Occipital lobe (tissue), 2 donors: ENCODE results near the gene FKBP4. TPM values are rescaled to one million over a fixed set of nuclear protein-coding genes. Genes with fewer than 3 reads are reported as not detected.

Experiments
- DNase-seq: peaks from one replicate; lab custom pipeline; 2025; lab: John Stamatoyannopoulos, UW
- total RNA-seq: library from RNA; depleted of rRNA; stranded (reverse); fragments of >200 nt; gene quantifications from one replicate; pipeline ENCODE4 v1.2.3, GENCODE V29; 2014

The FKBP4 gene
- total RNA-seq, 1 donor from 2014 or later, result 41.2 TPM

DNA sequence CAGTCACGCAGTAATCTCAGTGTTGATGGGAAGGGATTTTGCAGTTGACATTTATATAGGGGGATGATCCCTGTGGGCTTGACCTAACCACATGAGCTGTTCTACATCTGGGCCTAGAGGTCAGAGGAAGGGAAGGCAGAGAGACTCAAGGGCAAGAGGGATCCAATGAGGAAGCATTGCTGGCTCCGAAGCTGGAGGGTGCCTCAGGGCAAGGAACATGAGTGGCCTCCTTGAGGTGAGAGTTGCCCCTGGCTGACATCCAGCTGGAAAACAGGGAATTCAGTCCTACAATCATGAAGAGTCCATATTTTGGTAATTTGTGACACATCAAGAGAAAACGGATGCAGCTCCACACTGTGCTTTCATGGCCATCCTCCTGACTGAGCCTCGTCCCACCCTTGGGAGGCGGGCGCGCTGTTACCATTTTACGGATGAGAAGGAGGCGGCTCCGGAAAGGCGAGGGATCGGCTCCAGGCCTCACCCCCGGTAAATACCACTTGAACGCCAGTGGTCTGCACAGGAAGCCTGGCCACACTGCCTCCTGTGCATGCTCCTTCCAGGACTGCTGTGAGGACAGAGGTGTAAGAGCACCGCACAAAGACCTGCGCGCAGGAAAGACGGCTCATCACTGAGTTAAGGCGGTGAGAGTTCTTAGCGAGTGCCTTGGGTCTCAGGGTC is 18.5 kb upstream of the FKBP4 start:
- DNase-seq, result no peak

DNA sequence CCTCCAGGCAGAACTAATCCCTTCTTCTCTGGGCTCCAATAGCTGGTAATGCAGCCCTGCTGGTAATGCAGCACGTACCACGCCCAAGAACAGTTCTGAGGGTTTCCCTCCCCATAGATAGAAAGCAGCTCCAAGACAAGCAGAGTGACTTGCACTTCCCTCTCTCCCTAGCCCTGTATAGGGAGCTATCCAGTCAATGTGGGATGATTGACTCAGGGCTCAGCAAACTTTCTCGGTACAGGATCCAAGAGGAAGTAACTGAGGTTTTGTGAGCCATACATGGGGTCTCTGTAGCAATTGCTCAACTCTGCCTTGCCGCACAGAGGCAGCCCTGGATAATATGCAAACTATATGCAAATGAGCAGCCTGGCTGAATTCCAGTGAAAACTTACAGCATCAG is 15.5 kb upstream of the FKBP4 start:
- DNase-seq, result no peak

DNA sequence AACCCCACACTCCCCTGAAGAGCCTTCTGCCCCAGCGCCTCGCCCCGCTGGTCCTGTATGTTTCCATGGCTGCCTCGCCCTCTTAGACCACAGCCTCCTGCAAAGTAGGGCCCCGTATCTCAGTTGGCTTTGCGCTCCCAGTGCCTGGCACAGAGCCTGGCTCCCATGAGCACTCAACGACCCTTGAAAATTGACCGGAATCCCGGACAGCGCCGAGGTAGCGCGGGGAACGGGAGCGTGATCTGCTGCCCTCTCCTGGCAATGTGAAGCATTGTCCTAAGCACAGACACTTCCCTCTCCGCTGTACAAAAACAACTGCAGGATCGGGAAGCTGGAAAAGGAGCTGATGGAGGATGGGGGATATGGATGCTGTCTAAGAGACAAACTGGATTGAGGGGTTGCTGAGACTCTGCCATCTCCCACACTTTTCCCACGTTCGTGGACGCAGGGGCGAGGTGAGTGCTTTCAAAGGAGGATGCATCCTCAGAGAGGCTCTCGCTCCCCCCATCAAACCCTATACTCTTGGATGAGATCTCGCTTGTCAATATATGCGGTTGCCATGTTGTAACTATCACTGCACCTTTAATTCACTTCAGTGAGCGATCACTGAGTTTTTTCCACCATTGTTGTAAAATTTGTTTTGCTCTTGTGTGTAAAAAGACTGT is 10.7 kb upstream of the FKBP4 start:
- peak; percentile 58 for DNase-seq

DNA sequence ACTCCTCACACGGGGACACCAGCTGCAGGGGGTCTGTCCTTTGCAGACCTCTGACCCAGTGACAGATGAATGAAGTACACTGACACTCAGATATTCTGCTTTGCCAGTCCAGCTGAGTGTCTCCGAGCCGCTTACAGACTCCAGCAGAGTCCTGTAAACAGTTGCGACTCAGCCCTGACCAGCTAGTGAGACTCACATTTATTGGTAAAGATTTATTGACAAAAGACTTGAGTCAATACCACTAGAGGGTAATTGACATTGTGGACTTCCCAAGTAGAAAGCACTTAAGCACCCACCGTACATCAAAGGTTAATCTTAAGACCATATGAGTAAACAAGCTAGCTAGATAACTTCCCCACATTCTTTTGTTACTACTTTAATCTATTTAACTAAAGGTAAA is 9.8 kb upstream of the FKBP4 start:
- DNase-seq, result no peak

DNA sequence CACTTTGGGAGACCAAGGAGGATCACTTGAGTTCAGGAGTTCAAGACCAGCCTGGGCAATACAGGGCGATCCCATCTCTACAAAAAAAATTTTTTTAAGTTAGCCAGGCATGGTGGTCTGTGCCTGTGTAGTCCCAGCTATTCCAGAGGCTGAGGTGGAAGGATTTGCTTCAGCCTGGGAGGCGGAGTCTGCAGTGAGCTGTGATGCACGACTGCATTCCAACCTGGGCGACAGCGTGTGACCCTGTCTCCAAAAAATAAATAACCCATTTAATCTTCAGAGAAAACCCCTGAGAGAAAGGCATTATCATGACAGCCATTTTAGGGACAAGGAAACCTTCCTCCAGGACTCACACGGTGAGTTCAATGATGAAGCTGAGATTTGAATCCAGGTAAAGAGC is 3.7 kb upstream of the FKBP4 start:
- DNase-seq, result no peak

DNA sequence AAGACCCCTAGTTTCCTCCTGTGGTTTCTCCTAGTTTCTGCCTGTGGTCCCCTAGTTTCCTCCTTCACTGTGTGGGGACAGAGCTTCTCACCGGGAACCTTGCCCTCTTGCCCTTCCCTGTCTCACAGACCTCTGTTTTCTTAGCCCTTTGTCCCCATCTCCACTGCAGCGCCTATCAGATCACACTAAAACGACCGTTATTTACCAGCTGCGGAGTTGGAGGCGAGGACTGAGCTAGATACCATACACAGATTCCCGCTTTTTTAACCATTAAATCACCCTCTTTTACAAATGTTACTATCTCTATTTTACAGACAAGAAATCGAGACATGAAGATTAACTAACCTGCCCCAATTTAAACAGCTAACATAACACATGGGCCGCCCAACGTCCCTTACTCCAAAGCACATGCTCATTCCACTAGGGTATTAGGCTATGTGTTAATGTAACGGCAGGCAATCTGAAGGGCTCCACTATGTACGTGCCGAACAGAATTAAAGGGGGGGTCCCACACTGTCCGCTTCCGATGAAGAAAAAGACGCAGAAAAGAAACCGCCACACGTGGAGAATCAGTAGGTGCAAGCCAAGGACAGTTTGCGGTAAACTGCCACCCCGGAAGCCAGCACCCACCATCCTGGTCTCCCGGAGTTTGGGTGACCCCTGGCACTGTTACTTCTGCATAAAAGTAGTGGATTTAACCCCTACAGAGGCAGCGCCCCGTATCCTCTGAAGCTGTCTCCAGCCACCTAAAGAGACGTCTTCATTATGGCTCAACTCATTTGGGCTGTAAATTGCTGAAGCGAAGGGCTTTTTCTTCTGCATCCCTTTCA is 1.9 kb upstream of the FKBP4 start:
- no peak for DNase-seq

DNA sequence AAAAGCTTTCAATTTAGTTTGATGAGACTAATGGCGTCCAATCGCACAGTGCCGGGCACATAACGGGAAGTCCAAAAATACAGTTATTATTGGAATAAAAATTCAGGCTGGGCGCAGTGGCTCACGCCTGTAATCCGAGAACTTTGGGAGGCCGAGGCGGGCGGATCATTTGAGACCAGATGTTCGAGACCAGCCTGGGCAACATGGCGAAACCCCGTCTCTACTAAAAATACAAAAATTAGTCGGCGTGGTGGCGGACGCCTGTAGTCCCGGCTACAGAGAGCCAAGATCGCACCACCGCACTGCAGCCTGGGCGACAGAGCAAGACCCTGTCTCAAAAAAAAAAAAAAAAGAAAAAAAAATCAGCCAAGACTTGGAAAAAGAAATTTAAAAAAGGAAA is 1.2 kb upstream of the FKBP4 start:
- no peak for DNase-seq

DNA sequence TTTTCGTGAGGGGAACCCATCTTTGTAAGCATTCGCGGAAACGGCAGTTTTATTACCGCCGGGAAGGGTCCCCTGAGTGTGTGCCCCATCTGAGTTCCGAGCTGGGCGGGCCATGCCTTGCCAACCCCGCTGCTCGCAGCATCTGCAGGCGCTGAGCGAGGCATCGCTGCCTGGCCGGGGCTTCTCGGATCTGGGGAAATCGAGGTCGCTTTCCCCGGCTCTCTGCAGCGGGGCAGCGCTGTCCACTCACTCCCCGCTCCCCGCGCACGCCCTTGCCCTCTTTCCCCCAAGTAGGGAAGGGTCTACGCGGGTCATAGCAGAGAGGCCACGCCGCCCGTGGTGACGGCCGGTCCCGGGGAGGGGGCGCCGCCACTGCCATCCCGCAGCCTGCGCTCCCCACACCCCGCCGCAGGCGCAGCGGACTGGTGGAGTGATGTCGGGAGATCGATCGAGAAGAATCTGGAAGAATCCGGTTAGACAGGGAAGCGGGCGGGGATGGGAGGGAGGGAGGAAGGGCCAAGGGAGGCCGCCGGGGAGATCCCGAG is 507 bp upstream of the FKBP4 start:
- peak; percentile 74 for DNase-seq

DNA sequence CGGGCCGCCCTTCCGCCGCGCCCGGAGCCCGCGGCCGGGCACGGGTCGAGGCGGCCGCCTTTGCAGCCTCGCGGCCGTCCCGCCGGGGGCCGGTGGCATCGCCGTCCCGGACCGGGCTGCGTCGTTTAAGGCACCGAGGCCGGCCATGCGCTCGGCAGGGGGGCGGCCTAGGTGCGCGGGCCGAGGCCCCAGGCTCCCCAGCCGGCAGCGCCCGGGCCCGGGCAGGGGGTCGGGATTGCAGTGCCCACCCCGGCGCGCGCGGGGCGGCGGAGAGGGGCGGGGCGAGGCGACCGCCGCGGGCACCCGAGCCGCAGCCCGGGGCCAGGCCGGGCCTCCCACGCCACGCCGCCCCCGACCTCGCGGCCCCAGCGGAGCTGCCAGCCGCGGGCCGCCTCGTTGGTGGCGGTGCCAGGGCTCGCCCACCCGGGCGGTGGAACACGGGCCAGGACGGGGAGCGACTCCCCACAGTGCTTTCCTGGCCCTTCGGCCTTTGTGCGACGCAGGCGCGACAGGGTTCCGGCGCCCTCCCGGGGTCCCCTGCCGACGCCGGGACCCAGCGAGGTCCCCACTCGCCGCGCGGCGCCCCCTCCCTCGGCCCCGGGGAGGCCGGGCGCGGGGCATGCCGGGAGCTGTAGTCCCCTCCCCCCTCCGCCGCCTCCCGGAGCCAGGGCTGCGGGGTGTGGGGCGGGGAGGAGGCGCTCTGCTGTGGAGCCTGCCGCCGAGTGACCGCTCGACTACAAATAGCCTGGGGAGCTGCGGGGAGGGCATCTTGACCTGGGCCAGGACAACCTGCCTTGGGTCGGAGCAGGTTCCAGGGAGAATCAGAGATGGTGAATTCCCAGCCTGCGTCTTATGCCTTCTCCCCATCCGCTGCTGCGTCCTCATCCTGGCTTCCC is 769 bp downstream of the FKBP4 start:
- DNase-seq, result peak; percentile 71

DNA sequence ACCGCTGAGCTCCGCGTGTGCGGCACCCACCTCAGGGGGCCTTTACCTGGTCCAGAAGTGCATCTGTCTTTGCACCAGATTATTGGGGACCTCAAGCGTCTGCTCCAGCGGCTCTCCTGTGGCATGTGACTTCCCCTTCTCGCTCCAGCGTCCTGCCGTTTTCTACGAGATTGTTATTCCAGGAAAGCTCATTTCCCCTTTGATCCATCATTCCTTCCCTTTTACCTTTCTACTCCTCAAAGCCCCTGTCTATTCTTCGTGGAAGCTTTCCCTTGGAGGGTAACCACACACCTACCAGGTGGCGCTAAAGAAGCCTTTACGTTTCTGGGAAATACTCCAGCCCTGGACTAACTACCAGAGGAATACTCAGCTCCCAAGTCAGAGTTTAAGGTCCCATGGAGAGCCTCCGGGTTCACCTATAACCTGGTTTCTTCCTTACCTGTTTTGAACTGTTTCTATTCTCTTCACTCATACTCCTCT is 1.5 kb downstream of the FKBP4 start:
- no peak for DNase-seq

DNA sequence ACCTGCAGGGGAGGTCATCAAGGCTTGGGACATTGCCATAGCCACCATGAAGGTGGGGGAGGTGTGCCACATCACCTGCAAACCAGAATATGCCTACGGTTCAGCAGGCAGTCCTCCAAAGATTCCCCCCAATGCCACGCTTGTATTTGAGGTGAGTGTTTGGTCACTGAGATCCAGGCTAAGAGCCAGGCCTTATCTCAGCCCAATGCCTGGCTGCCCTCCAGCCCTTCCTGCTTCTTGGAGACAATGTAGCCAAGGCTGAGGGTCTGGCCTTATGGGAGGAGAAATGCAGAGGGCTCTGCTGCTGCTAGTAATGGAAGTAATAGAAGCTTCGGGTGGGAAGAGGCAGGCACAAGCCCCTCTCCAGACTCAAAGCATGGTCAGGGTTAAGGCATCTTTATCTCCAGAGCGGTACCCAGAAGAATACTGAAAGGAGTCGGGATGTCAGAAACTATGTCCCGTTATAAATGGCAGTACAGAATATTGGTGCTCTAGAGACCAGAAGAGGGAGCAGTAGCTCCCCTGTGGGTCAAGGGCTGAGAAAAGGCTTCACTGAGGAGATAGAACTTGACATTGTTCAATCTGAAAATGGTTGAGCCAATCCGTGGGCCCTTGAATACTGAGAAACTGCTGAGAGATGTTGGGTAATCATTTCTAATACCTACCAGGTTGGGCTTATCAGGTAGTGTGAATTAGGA is 3.1 kb downstream of the FKBP4 start:
- no peak for DNase-seq

DNA sequence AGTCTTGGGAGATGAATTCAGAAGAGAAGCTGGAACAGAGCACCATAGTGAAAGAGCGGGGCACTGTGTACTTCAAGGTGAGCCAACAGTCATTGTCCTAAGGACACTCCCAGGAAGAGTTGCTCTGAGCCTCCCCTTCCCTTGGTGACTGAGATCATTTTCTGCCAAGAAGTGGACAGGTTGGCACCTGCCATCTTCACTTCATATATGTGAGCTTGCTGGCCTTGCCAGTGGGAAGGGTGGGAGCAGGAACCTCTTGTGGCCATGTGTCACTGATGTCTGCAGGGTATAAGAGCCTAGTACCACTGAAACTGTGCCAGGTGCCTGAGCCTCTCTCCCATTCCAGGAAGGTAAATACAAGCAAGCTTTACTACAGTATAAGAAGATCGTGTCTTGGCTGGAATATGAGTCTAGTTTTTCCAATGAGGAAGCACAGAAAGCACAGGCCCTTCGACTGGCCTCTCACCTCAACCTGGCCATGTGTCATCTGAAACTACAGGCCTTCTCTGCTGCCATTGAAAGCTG is 5.3 kb downstream of the FKBP4 start:
- no peak for DNase-seq

DNA sequence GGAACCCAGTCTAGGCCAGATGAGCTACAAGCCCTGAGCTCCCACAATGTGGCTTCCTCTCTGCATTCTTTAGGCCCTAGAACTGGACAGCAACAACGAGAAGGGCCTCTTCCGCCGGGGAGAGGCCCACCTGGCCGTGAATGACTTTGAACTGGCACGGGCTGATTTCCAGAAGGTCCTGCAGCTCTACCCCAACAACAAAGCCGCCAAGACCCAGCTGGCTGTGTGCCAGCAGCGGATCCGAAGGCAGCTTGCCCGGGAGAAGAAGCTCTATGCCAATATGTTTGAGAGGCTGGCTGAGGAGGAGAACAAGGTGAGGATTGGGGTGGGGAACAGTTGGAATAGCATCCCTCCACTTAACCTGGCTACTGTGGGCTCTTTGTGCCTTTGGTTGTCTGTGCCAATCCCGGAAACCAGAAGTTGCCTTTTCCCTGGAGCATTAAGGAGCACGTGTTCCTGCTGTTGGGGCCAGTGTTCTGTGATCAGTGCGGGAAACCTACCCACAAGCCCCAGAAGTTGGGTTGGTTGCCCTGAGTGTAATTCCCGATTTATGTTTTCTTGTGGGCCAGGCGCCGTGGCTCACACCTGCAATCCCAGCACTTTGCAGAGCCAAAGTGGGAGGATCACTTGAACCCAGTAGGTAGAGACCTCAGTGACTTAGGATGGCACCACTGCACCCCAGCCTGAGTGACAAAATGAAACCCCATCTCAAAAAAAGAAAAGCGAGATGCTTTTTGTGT is 6.4 kb downstream of the FKBP4 start:
- no peak for DNase-seq

DNA sequence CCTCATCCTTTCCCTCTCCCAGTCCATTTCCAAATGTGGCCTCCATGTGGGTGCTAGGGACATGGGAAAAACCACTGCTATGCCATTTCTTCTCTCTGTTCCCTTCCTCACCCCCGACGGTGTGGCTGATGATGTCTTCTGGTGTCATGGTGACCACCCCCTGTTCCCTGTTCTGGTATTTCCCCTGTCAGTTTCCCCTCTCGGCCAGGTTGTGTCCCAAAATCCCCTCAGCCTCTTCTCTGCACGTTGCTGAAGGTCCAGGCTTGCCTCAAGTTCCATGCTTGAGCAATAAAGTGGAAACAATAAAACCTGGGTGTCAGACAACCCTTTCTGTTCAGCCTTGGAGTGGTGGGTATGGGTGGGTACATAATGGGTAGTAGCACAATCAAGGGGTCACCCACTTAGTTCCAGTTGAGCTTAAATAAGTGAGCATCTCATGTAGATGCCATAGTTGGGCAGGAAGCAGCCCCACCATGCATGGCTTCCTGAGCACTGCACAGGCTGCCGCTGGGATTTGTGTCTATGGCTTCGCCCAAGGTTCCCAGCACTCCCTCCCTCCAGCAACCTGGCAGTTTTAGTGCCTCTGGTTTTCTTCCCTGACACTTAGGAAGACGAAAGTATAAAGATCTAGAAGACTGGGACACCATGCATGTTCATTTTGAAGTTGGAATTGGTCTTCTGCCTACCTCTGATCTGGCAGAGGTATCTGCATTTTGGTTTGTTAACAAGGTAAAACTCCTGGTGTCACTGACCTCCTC is 9.0 kb downstream of the FKBP4 start:
- DNase-seq, result no peak

DNA sequence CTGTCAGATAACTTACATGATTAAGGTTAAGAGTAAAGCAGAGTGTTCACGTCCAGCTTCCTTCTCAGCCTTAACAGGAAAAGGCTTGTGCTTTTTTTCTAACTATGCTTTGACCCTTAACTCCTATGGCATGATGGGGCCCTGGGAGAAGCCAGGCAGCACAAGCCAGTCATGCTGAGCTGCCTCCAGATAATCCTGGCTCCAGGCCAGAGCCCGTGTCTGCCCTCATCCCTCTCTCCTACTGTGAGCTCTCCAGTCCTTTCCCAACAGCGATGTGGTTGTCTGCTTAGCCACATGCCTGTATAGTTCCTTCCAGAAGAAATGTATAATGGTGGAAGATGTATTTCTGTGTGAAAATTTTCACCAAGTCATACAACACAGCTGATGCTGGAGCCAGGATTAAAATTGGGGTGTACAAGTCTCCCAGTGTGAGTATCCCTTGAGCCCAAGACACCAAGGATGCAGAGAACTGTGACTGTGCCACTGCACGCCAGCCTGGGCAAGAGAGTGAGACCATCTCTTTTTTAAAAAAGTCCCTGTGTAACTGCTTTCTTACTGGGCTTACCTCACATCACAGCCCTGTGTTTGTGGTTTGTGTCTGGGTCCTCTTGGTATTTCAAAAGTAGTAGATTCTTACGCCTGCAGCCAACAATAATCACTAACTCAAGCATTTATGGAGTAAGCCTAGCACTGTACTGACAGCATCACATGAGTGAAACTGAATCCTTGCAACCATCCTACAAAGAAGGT is 9.8 kb downstream of the FKBP4 start:
- DNase-seq, result peak; percentile 3

DNA sequence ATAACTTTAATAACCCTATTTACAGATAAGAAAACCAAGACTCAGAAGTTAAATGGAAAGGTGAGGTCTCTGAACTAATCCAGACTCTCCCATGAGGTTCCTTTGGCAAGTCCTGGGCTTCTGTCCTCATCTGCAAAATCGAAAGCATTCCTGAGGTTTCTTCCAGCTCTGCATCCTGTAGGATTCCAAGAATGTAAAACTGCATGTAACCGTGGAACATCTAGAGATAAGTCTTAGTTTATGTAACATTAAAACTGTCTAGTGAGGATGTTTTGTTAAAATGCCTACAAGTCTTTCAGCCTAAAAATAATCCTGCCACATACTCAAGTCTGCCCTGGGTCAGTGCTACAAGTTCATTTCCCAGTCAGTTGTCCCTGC is 10.4 kb downstream of the FKBP4 start:
- DNase-seq, result no peak

DNA sequence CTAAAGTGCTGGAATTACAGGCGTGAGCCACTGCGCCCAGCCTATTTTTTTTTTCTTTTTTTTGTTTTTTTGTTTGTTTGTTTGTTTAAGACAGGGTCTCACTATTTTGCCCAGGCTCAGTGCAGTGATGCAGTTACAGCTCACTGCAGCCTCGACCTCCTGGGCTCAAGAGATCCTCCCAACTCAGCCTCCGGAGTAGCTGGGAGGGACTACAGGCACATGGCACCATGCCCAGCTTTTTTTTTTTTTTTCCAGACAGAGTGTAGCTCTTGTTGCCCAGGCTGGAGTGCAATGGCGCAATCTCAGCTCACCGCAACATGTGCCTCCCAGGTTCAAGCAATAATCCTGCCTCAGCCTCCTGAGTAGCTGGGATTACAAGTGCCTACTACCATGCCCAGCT is 11.9 kb downstream of the FKBP4 start:
- no peak for DNase-seq

DNA sequence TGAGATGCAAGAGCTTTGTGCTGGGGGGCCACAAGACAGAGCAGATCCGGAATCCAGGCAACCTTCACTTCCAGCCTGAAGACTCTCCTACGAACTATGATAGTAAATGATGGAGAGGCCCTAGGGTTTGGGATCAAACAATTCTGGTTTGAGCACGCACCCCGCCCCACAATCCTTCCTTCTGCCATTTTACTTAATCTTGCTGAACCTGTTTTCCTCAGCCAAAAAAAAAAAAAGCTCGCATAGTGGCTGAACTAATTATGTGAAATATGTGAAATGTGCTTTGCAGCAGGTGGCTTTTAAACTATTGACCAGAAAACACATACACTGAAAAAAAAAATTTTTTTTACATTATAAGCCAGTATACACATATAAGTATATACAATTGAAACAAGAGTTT is 17.0 kb downstream of the FKBP4 start:
- no peak for DNase-seq
